NB4 (cell line): ENCODE results near the gene CREBBP.

Experiments used
- DNase-seq: peaks from one replicate; pipeline ENCODE4 v3.0.0; 2010; ENCODE audit warnings: low read depth
- H3K4me3 ChIP-seq: one replicate; pipeline ENCODE4 v1.5.1; 2011; ENCODE audit warnings: mild to moderate bottlenecking, low read depth, low read length, moderate library complexity
- CTCF ChIP-seq: IDR thresholded peaks from one replicate; pipeline ENCODE4 v1.5.1; 2012; ENCODE audit warnings: low read depth, low read length
- MAX ChIP-seq: IDR thresholded peaks from 2 replicates; pipeline ENCODE4 v1.6.1; 2011; ENCODE audit warnings: low read depth, low read length
- MYC ChIP-seq: IDR thresholded peaks from 2 replicates; pipeline ENCODE4 v1.6.1; 2011; ENCODE audit warnings: low read depth, low read length
- POLR2A ChIP-seq: IDR thresholded peaks from 2 replicates; pipeline ENCODE4 v1.6.1; 2011; ENCODE audit warnings: mild to moderate bottlenecking; ENCODE audit not compliant: insufficient read length; ENCODE audit errors: extremely low read depth

CREBBP gene

GRCh38 chr16:3861808-3862451, 18.6 kb downstream of the CREBBP start:
- H3K4me3 ChIP-seq = no peak overlapping the region
- DNase-seq = peak; percentile 88
- TF ChIP-seq POLR2A = no peak
- no peak for TF ChIP-seq MAX
- 0 out of 2 replicates have a peak, but pooled peaks have one; percentile 11 for TF ChIP-seq MYC
- TF ChIP-seq CTCF = no peak

GRCh38 chr16:3859889-3860288, 20.6 kb downstream of the CREBBP start:
- H3K4me3 ChIP-seq = no peak overlapping the region
- TF ChIP-seq CTCF (no peak), MAX (no peak), MYC (no peak), POLR2A (no peak)
- DNase-seq = no peak

- no peak overlapping the region for H3K4me3 ChIP-seq
- TF ChIP-seq CTCF = no peak
- no peak for TF ChIP-seq MYC
- no peak for TF ChIP-seq MAX
- no peak for TF ChIP-seq POLR2A
- no peak for DNase-seq
Observed at GRCh38 chr16:3858801-3859200, 21.7 kb downstream of the CREBBP start.

GRCh38 chr16:3857189-3858043, 23.1 kb downstream of the CREBBP start:
- TF ChIP-seq CTCF = no peak
- no peak for TF ChIP-seq POLR2A
- peak; percentile 84 for TF ChIP-seq MYC
- peak; percentile 84 for TF ChIP-seq MAX
- H3K4me3 ChIP-seq = no peak overlapping the region
- peak; percentile 93 for DNase-seq

- no peak for DNase-seq
- no peak overlapping the region for H3K4me3 ChIP-seq
- TF ChIP-seq MYC = no peak
- TF ChIP-seq MAX = no peak
- no peak for TF ChIP-seq POLR2A
- no peak for TF ChIP-seq CTCF
Observed at GRCh38 chr16:3856367-3857141, 24.0 kb downstream of the CREBBP start.
